HCT116 (cell line): ENCODE data around the gene RINT1. TPM values are rescaled to one million over a fixed set of nuclear protein-coding genes. Genes with fewer than 3 reads are reported as not detected.

Source experiments
- ATAC-seq: fragments of 200-7000 bp; cut with Tn5 transposase; 2 replicates; pipeline ENCODE4 v1.9.1; 2020; ENCODE audit warnings: mild to moderate bottlenecking, moderate library complexity
- BruUV-seq: library from RNA; stranded (reverse); fragments of 400-500 nt; replicated peaks from 2 replicates; lab custom pipeline; 2021; lab: Mats Ljungman, UMichigan
- CTCF ChIA-PET: fragments of 300-600 bp; sonication (Branson Sonifier 250); formaldehyde crosslinking; loops from one replicate; lab custom pipeline; 2021; ENCODE audit warnings: antibody characterized with exemption; lab: Charles Lee
- POLR2A ChIA-PET: fragments of 300-600, 350-600 bp; sonication (Branson Sonifier 250); formaldehyde crosslinking; loops from one replicate; lab custom pipeline; 2021; ENCODE audit warnings: antibody characterized with exemption; lab: Charles Lee
- RAD21 ChIA-PET, 2 experiments: fragments of 300-600 bp; sonication (Branson Sonifier 250); formaldehyde crosslinking; loops; one replicate each; lab custom pipeline; 2023; ENCODE audit warnings: low total read pairs in 2 of 2; ENCODE audit not compliant: uncharacterized antibody in 2 of 2, unreplicated experiment in 2 of 2, low non-redundant PET in 1 of 2; lab: Charles Lee
- DNase-seq: peaks from one replicate; pipeline ENCODE4 v3.0.0-alpha.2; 2010; ENCODE audit warnings: low read depth, low spot score
- H2AFZ ChIP-seq: fragments of 200-600 bp; shearing (Covaris generic), sonication (generic); 2 replicates; pipeline ENCODE4 v1.6.1; 2017; ENCODE audit warnings: low read depth, mixed run types, mixed read lengths, antibody characterized with exemption, low read length; ENCODE audit not compliant: poor library complexity, severe bottlenecking
- H3K27ac ChIP-seq: 2 replicates; pipeline ENCODE4 v1.5.1; 2012; ENCODE audit warnings: low read depth, low read length
- H3K27me3 ChIP-seq: fragments of 200-600 bp; sonication (generic); 2 replicates; pipeline ENCODE4 v1.6.1; 2016; ENCODE audit warnings: mixed run types, low read length, mixed read lengths; ENCODE audit not compliant: insufficient read depth
- H3K36me3 ChIP-seq, 2 experiments: fragments of 200-500 bp in 1 of 2; fragments of 200-600 bp in 1 of 2; sonication (Bioruptor generic) in 1 of 2; sonication (generic) in 1 of 2; 2 replicates each; pipeline versions ENCODE4 v1.5.1 to v1.6.1; 2014 to 2016; ENCODE audit warnings: low read length in 2 of 2, inconsistent platforms in 1 of 2, mixed read lengths in 1 of 2, mixed run types in 1 of 2; ENCODE audit not compliant: insufficient read depth in 2 of 2, control insufficient read depth in 1 of 2
- H3K4me1 ChIP-seq, 2 experiments: fragments of 200-600 bp in 1 of 2; sonication (generic) in 1 of 2; 2 replicates each; pipeline versions ENCODE4 v1.5.1 to v1.6.1; 2012 to 2017; ENCODE audit warnings: low read length in 2 of 2, inconsistent platforms in 1 of 2, mild to moderate bottlenecking in 1 of 2, mixed read lengths in 1 of 2, mixed run types in 1 of 2, moderate library complexity in 1 of 2; ENCODE audit not compliant: insufficient read depth in 2 of 2, control insufficient read depth in 1 of 2
- H3K4me2 ChIP-seq: fragments of 200-600 bp; sonication (generic); 2 replicates; pipeline ENCODE4 v1.6.1; 2017; ENCODE audit warnings: mixed run types, low read length, mixed read lengths
- H3K4me3 ChIP-seq, 2 experiments: fragments of 200-600 bp in 1 of 2; sonication (generic) in 1 of 2; replicated peaks in 1 of 2; 2 replicates each; pipeline ENCODE4 v1.5.1; 2011 to 2016; ENCODE audit warnings: low read length in 2 of 2, control low read depth in 1 of 2, low read depth in 1 of 2, mild to moderate bottlenecking in 1 of 2, mixed read lengths in 1 of 2, mixed run types in 1 of 2
- H3K79me2 ChIP-seq: fragments of 200-600 bp; sonication (generic); 2 replicates; pipeline ENCODE4 v1.6.1; 2017; ENCODE audit warnings: mild to moderate bottlenecking, mixed run types, low read length, moderate library complexity, mixed read lengths; ENCODE audit not compliant: insufficient read depth
- H3K9ac ChIP-seq: fragments of 200-600 bp; sonication (generic); 2 replicates; pipeline ENCODE4 v1.6.1; 2016; ENCODE audit warnings: low read length, mixed read lengths
- H3K9me2 ChIP-seq: fragments of 200-600 bp; sonication (generic), shearing (Covaris generic); 2 replicates; pipeline ENCODE4 v1.6.1; 2017; ENCODE audit warnings: mixed run types, mild to moderate bottlenecking, moderate library complexity; ENCODE audit not compliant: insufficient read depth
- H3K9me3 ChIP-seq, 2 experiments: fragments of 200-500 bp in 1 of 2; fragments of 200-600 bp in 1 of 2; sonication (Bioruptor generic) in 1 of 2; sonication (generic) in 1 of 2; 2 replicates each; pipeline ENCODE4 v1.6.1; 2014 to 2017; ENCODE audit warnings: low read length in 2 of 2, mixed read lengths in 2 of 2, inconsistent platforms in 1 of 2, low read depth in 1 of 2, mild to moderate bottlenecking in 1 of 2, mixed run types in 1 of 2, moderate library complexity in 1 of 2; ENCODE audit not compliant: control insufficient read depth in 1 of 2, insufficient read depth in 1 of 2
- H4K20me1 ChIP-seq: fragments of 200-600 bp; sonication (generic), shearing (Covaris generic); 2 replicates; pipeline ENCODE4 v1.6.1; 2017; ENCODE audit warnings: mixed run types, mild to moderate bottlenecking, moderate library complexity; ENCODE audit not compliant: insufficient read depth
- CBX3 ChIP-seq: IDR thresholded peaks from 2 replicates; pipeline ENCODE4 v1.6.1; 2012; ENCODE audit warnings: low read depth
- EGR1 ChIP-seq: IDR thresholded peaks from 2 replicates; pipeline ENCODE4 v1.6.1; 2012; ENCODE audit warnings: low read depth
- EZH2phosphoT487 ChIP-seq: fragments of 200-600 bp; IDR thresholded peaks from 2 replicates; pipeline ENCODE4 v1.6.1; 2018; ENCODE audit warnings: antibody characterized with exemption, borderline replicate concordance
- SIN3A ChIP-seq: IDR thresholded peaks from 2 replicates; pipeline ENCODE4 v1.6.1; 2012; ENCODE audit warnings: low read depth
- SP1 ChIP-seq: IDR thresholded peaks from 2 replicates; pipeline ENCODE4 v1.6.1; 2012; ENCODE audit warnings: low read depth
- SRF ChIP-seq: IDR thresholded peaks from 2 replicates; pipeline ENCODE4 v1.6.1; 2012; ENCODE audit warnings: low read depth
- YY1 ChIP-seq: IDR thresholded peaks from 2 replicates; pipeline ENCODE4 v1.6.1; 2011; ENCODE audit warnings: low read length, low read depth, moderate library complexity, mild to moderate bottlenecking; ENCODE audit not compliant: insufficient replicate concordance; ENCODE audit errors: extremely low read depth
- ZFX ChIP-seq: fragments of 450-650 bp; IDR thresholded peaks from 2 replicates; pipeline ENCODE4 v1.6.1; 2017
- ZNF274 ChIP-seq: fragments of 200-500 bp; sonication (Bioruptor generic); IDR thresholded peaks from 2 replicates; pipeline ENCODE4 v1.6.1; 2014; ENCODE audit warnings: mild to moderate bottlenecking, low read depth, low read length, inconsistent platforms
- intact Hi-C: fragments of 100-400 bp; cut with micrococcal nuclease; formaldehyde crosslinking; loops from 2 replicates; pipeline ENCODE4 v1.10.0; 2022
- total RNA-seq: library from RNA; stranded (reverse); gene quantifications from one replicate; pipeline ENCODE4 v1.2.1, GENCODE V29; 2021; ENCODE audit not compliant: unreplicated experiment
- TF ChIP-seq, protein P1 (sequence below), 3 experiments: fragments of 200-600 bp in 1 of 3; sonication (generic) in 1 of 3; IDR thresholded peaks in 2 of 3; conservative IDR thresholded peaks in 1 of 3; 2 replicates each; pipeline ENCODE4 v1.5.1; 2012 to 2017; ENCODE audit warnings: low read depth in 2 of 3, low read length in 2 of 3, antibody characterized with exemption in 1 of 3, borderline replicate concordance in 1 of 3, control low read depth in 1 of 3, mild to moderate bottlenecking in 1 of 3, mixed read lengths in 1 of 3, mixed run types in 1 of 3, moderate library complexity in 1 of 3; ENCODE audit not compliant: insufficient read depth in 1 of 3
- TF ChIP-seq, protein P2 (sequence below): IDR thresholded peaks from 2 replicates; pipeline ENCODE4 v1.6.1; 2012
- TF ChIP-seq, protein P3 (sequence below): IDR thresholded peaks from 2 replicates; pipeline ENCODE4 v1.6.1; 2012

The RINT1 gene
- total RNA-seq, 1 experiment from 2014 or later: 24.3 TPM

DNA sequence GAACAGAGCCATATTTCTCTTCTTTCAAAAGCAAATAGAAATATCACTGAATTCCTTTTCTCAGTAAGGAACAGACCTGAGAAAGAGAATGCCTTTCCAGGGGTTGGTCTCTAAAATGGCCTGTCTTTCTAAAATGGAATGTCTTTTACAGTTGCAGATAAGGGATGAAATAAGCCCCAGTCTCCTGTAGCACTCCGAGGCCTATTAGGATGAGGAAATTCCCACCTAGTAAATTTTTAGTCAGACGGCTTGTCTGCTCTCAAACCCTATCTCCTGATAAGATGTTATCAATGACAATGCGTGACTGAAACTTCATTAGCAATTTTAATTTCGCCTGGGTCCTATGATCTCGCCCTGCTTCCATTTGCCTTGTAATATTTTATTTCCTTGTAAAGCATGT is 52.2 kb downstream of the RINT1 start:
- BruUV-seq: no TSS peak
- Histone ChIP-seq H3K9me2 (no peaks in the 10 kb centered on the region), H3K9ac (no peak overlapping the region), H3K27ac (no peak overlapping the region), H3K36me3 (no peaks in the 10 kb centered on the region), H2AFZ (no peak overlapping the region), H4K20me1 (no peaks in the 10 kb centered on the region), H3K4me3 (no peak overlapping the region), H3K4me1 (peaks cover 2 to 21% of the 10 kb centered on the region in 2 experiments; a peak in 3 of 4 replicates), H3K79me2 (no peaks in the 10 kb centered on the region), H3K9me3 (no peaks in the 10 kb centered on the region), H3K4me2 (no peak overlapping the region), H3K27me3 (no peaks in the 10 kb centered on the region)
- CTCF ChIA-PET: no interaction called here
- RAD21 ChIA-PET: no interaction called here
- DNase-seq: no peak
- no peak for ATAC-seq
- POLR2A ChIA-PET: no interaction called here
- intact Hi-C loops: loop anchor here (10.0 kb wide), 2 partner anchors 461 to 599 kb away; no protein-coding TSS in a partner anchor
- TF ChIP-seq CBX3 (no peak), SRF (no peak), SIN3A (no peak), ZNF274 (no peak), EGR1 (no peak), SP1 (no peak), EZH2phosphoT487 (no peak), ZFX (no peak), YY1 (no peak)
- TF ChIP-seq, protein P1, sequence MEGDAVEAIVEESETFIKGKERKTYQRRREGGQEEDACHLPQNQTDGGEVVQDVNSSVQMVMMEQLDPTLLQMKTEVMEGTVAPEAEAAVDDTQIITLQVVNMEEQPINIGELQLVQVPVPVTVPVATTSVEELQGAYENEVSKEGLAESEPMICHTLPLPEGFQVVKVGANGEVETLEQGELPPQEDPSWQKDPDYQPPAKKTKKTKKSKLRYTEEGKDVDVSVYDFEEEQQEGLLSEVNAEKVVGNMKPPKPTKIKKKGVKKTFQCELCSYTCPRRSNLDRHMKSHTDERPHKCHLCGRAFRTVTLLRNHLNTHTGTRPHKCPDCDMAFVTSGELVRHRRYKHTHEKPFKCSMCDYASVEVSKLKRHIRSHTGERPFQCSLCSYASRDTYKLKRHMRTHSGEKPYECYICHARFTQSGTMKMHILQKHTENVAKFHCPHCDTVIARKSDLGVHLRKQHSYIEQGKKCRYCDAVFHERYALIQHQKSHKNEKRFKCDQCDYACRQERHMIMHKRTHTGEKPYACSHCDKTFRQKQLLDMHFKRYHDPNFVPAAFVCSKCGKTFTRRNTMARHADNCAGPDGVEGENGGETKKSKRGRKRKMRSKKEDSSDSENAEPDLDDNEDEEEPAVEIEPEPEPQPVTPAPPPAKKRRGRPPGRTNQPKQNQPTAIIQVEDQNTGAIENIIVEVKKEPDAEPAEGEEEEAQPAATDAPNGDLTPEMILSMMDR (IDR thresholded peaks at IDR 0.05 in 2 of 3, conservative IDR thresholded peaks at IDR 0.05 in 1 of 3; ENCODE audit: borderline replicate concordance in 1 of 3, insufficient read depth in 1 of 3, low read depth in 2 of 3, low read length in 2 of 3): no peak
- TF ChIP-seq, protein P2, sequence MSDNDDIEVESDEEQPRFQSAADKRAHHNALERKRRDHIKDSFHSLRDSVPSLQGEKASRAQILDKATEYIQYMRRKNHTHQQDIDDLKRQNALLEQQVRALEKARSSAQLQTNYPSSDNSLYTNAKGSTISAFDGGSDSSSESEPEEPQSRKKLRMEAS: no peak
- TF ChIP-seq, protein P3, sequence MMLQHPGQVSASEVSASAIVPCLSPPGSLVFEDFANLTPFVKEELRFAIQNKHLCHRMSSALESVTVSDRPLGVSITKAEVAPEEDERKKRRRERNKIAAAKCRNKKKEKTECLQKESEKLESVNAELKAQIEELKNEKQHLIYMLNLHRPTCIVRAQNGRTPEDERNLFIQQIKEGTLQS: no peak
